Activated T-cell treated with anti-CD3 and anti-CD28 coated beads, Interleukin-2, amount 50 U/mL, for 24 hours (primary cell): ENCODE results near the gene BUD13.
A peak's percentile ranks its signal among the peaks of the same experiment; 100 is the strongest.

ENCODE experiments used
- DNase-seq: peaks from one replicate; pipeline ENCODE4 v3.0.0-alpha.2; 2020
- H3K27ac Mint-ChIP-seq: 2 replicates; pipeline ENCODE4 v1.8.0; 2020; ENCODE audit warnings: mild to moderate bottlenecking, mixed read lengths
- H3K27me3 Mint-ChIP-seq: 2 replicates; pipeline ENCODE4 v1.8.0; 2020; ENCODE audit warnings: mixed read lengths
- H3K36me3 Mint-ChIP-seq: 2 replicates; pipeline ENCODE4 v1.8.0; 2020; ENCODE audit warnings: low read depth, mixed read lengths
- H3K4me1 Mint-ChIP-seq: 2 replicates; pipeline ENCODE4 v1.8.0; 2020; ENCODE audit warnings: low read depth, mixed read lengths
- H3K4me3 Mint-ChIP-seq: 2 replicates; pipeline ENCODE4 v1.8.0; 2020; ENCODE audit warnings: mild to moderate bottlenecking, moderate library complexity, mixed read lengths
- H3K9me3 Mint-ChIP-seq: 2 replicates; pipeline ENCODE4 v1.8.0; 2020; ENCODE audit warnings: mixed read lengths

BUD13 gene

DNA sequence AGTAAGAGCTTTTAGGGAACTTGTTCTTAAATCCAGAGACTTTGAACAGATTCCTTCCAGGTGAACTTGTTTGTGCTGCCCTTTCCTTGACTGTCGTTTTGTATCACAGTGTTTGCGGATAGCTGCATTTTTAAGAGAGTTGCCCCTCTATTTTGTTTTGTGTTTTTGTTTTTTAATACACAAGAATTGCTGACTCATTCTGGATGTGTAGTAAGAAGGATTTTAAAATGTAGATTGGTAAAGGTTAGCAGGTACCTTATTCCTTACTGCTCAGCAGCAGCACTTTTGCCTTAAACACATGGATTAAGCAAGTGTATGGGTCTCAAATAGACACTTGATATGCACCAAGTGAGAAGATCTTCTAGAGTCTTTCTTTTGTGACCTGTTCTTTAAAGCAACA is 27.8 kb upstream of the BUD13 start:
- Mint-ChIP-seq H3K36me3 (no peaks in the 10 kb centered on the region), H3K27ac (no peak overlapping the region), H3K27me3 (peaks cover 9% of the 10 kb centered on the region), H3K9me3 (no peaks in the 10 kb centered on the region), H3K4me3 (no peak overlapping the region), H3K4me1 (peaks cover 5% of the 10 kb centered on the region)
- DNase-seq: no peak

DNA sequence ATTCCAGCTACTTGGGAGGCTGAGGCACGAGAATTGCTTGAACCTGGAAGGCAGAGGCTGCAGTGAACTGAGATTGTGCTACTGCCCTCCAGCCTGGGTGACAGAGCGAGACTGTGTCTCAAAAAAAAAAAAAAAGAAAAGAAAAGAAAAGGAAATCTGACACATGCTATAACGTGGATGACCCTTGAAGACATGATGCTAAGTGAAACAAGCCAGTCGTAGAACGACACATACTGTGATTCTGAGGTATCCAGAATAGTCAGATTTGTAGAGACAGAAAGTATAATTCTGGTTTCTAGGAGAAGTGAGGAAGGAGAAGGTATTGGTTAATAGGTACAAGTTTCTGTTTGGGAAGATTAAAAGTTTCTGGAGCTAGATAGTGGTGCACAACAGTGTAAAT is 25.6 kb upstream of the BUD13 start:
- peaks cover 9% of the 10 kb centered on the region for H3K27me3 Mint-ChIP-seq
- H3K36me3 Mint-ChIP-seq: no peaks in the 10 kb centered on the region
- no peaks in the 10 kb centered on the region for H3K9me3 Mint-ChIP-seq
- H3K27ac Mint-ChIP-seq: no peak overlapping the region
- DNase-seq: no peak
- no peak overlapping the region for H3K4me3 Mint-ChIP-seq
- peaks cover 5% of the 10 kb centered on the region for H3K4me1 Mint-ChIP-seq

DNA sequence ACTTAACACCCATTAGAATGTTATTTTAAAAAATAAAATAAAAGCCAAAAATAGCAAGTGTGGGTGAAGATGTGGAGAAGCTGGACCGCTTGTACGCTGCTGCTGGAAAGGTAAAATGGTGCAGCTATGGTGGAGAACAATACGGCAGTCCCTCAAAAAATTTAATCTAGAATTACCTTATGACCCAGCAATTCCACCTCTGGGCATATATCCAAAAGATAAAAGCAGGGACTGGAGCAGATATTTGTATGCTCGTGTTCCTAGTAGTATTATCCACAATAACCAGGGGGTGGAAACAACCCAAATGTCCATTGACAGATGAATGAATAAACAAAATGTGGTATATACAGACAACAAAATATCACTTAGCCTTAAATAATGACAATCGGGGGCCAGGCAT is 25.0 kb upstream of the BUD13 start:
- no peaks in the 10 kb centered on the region for H3K9me3 Mint-ChIP-seq
- no peak overlapping the region for H3K27ac Mint-ChIP-seq
- H3K4me1 Mint-ChIP-seq: peaks cover 8% of the 10 kb centered on the region
- no peak for DNase-seq
- no peaks in the 10 kb centered on the region for H3K36me3 Mint-ChIP-seq
- peaks cover 9% of the 10 kb centered on the region for H3K27me3 Mint-ChIP-seq
- no peak overlapping the region for H3K4me3 Mint-ChIP-seq

DNA sequence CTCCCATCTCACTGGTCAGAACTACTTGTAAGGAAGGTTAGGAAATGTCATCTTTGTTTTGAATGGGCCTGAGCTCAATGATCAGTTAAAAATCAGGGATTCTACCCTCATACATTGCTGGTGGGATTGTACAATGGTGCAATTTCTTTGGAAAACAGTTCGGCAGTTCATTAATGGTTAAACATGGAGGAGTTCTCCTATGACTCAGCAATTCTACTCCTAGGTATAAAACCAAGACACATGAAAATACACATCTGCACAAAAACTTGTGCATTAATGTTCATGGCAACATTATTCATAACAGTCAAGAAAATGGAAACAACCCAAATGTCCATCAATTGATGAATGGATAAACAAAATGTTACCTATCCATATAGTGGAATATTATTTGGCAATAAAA is 23.8 kb upstream of the BUD13 start:
- H3K4me3 Mint-ChIP-seq: no peak overlapping the region
- no peaks in the 10 kb centered on the region for H3K36me3 Mint-ChIP-seq
- H3K9me3 Mint-ChIP-seq: no peaks in the 10 kb centered on the region
- no peak overlapping the region for H3K27ac Mint-ChIP-seq
- peaks cover 8% of the 10 kb centered on the region for H3K4me1 Mint-ChIP-seq
- no peak for DNase-seq
- peaks cover 9% of the 10 kb centered on the region for H3K27me3 Mint-ChIP-seq

DNA sequence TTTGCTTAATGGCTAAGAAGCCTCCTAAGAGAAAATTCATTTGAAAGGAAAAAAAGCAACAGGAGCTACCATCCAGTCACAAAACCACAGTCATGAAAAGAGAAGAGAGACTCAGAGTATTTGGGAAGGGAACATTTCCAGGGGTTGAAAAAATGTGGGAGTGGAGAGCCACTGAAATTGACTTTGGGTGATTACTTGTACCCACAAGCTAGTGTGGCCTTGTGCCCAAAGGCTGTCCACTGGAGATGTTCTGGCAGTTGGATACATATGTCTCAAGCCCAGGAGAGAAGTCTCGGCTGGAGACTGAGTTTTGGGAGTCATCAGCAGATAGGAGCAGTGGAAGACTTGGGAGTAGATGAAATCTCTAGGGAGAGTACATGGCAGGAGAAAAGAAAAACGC is 22.1 kb upstream of the BUD13 start:
- no peak overlapping the region for H3K4me3 Mint-ChIP-seq
- H3K4me1 Mint-ChIP-seq: peaks cover 16% of the 10 kb centered on the region
- no peaks in the 10 kb centered on the region for H3K36me3 Mint-ChIP-seq
- H3K27me3 Mint-ChIP-seq: peaks cover 3% of the 10 kb centered on the region
- no peak for DNase-seq
- H3K9me3 Mint-ChIP-seq: no peaks in the 10 kb centered on the region
- H3K27ac Mint-ChIP-seq: no peak overlapping the region

DNA sequence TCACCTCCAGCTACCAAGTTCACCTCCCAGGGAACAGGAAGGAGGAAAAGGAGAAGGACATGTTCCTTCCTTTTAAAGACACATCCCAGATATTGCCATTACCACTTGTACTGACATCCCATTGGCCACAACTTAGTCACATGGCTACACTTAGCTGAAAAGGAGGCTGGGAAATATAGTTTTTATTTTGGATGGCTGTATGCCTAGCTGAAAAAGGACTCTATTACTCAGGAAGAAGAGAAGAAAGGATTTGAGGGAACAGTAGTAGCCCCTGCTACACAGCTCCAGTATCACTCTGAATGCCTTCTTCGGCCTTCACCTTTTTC is 20.9 kb upstream of the BUD13 start:
- Mint-ChIP-seq H3K9me3 (no peaks in the 10 kb centered on the region), H3K27me3 (no peaks in the 10 kb centered on the region), H3K27ac (no peak overlapping the region), H3K4me1 (peaks cover 15% of the 10 kb centered on the region), H3K36me3 (no peaks in the 10 kb centered on the region), H3K4me3 (no peak overlapping the region)
- no peak for DNase-seq

DNA sequence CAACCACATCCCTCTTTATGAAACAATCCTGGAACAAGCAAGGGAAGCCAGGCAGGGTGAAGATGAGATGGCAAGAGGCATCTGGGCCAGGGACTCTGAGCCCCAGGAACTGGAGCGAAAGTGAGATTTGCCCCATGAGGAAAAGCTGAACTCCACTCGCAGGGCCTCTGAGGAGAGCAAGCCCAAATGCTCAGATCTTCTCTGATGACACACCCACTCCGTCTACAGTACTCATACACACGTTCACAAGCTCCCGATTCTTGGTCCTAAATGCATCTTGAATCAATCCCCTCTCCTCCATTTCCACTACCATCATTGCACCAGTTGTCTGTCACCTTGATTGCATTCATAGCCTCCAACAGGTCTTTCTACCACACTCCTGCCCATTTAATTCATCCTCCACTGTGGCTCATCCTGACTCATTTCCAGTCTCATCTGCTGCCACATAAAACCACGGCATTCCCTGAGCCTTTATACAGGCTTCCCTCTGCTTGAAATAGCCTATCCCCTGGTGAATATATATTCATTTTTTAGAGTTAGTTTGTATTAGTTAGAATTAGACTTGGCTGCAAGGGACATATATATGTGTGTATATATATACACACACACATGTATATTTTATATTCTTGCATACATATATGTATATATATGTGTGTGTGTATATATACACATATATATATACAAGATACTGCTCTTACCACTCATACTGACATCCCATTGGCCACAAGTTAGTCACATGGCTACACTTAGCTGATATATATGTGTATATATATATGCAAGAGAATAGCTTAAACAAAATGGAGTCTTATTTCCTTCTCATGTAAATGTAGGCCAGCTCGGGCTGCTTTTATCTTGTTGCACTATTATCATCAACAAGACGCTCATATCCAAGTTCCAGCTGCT is 20.3 kb upstream of the BUD13 start:
- no peak overlapping the region for H3K4me3 Mint-ChIP-seq

DNA sequence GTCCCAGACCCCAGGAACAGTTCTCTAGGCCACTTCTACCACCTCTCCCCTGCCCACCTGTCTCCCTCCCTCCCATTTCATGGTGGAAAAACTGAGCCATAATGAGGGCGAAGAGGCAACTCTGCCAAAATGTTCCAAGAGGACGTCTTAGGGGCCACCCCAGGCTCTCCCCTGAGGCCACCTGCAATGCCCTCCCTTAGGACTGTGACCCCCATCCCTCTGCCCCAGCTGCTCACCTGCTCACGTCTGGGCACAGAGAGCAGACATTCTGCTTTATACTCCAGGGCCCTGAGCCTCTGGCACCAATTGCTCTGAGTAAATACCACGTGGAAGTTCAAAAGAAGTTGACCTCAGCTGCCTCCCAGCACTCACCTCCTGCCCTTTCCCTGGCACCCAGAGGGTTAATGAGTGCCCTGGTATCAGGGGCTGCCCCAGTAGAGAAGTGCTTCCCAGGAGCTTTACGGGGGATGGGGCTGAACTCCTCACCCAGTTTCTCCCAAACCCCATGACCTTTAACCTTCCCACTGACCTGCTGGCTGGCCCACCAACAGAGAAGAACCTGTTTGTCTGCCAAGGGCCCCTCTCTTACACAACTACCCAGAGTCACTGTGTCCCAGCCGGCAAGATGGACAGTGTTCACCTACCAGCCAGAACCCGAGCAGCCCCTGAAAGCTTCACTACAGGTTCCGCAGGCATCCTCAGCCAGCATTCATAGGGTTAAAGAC is 19.5 kb upstream of the BUD13 start:
- Mint-ChIP-seq H3K4me3 (no peak overlapping the region), H3K27me3 (no peaks in the 10 kb centered on the region), H3K4me1 (peaks cover 21% of the 10 kb centered on the region), H3K9me3 (no peaks in the 10 kb centered on the region), H3K27ac (no peak overlapping the region), H3K36me3 (peaks cover 4% of the 10 kb centered on the region)
- DNase-seq: no peak

More for the DNA sequence above, 20.3 kb upstream of the BUD13 start:
- no peaks in the 10 kb centered on the region for H3K27me3 Mint-ChIP-seq
- no peak overlapping the region for H3K27ac Mint-ChIP-seq
- H3K9me3 Mint-ChIP-seq: no peaks in the 10 kb centered on the region
- H3K4me1 Mint-ChIP-seq: peaks cover 18% of the 10 kb centered on the region
- DNase-seq: no peak
- H3K36me3 Mint-ChIP-seq: no peaks in the 10 kb centered on the region

DNA sequence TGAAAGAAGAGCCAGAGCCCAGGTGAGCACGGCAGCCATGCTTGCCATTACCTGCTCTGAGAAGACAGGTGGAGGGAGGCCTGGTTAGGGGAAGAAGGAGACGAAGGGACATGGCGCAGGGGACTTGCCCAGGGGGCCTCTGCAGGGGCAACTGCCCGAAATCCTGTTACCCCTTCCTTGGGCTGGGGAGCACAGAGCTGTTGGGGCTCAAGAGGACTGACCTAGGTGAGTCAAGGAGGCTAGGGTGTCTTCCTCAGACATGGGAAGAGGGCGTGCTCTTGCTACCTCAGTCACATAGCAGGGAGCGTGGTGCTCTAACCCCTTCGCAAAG is 19.0 kb upstream of the BUD13 start, which contains the start of gene APOA5:
Gene APOA5 (minus strand): TSS at position 67 of the 331 bp plus-strand sequence. CDS start 19 bp downstream, at position 48.
- Mint-ChIP-seq H3K9me3 (no peaks in the 10 kb centered on the region), H3K27me3 (no peaks in the 10 kb centered on the region)

DNA sequence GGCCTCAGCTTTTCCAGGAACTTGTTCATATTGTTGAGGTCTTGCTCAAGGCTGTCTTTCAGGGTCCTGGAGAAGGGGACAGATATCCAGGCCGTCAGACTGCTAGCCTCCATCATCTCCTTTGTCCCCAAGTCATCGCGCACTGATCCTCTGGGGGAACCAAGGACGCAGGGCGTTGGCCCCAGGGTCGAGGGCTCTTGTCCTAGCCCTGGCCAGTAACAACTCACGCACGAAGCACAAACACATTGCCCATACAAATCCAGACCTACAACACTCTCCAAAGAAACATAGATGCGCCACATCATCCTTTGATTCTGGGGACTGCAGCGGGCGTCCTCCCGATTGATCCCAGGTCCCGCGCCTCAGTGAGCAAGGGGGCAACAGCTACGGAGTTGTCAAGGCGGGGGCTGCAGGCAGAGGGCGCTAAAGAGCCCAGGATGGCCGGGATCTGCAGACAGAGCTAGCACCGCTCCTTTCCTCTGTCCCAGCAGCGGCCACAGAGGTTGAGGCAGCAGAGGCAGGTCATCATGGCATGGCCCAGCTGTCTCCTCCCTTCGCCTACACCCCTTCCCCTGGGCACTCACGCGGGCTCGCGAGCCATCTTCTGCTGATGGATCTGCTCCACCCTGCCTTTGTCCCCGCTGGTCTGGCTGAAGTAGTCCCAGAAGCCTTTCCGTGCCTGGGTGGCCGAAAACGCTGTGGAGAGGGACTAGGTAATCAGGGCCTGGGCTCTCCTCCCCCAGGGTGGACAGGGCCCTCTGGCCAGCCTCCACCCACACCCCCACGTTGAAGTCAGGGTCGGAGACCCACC is 18.4 kb upstream of the BUD13 start:
- Mint-ChIP-seq H3K4me3 (no peak overlapping the region), H3K4me1 (peaks cover 31% of the 10 kb centered on the region), H3K36me3 (peaks cover 15% of the 10 kb centered on the region), H3K9me3 (no peaks in the 10 kb centered on the region), H3K27ac (no peak overlapping the region), H3K27me3 (no peaks in the 10 kb centered on the region)
- DNase-seq: peak; percentile 87

More for the DNA sequence above, 19.0 kb upstream of the BUD13 start, which contains the start of gene APOA5:
- H3K27ac Mint-ChIP-seq: no peak within 1 kb of the TSS
- peaks cover 9% of the 10 kb centered on the region for H3K36me3 Mint-ChIP-seq
- DNase-seq: no peak
- no peak within 1 kb of the TSS for H3K4me3 Mint-ChIP-seq
- peaks cover 25% of the 10 kb centered on the region for H3K4me1 Mint-ChIP-seq

DNA sequence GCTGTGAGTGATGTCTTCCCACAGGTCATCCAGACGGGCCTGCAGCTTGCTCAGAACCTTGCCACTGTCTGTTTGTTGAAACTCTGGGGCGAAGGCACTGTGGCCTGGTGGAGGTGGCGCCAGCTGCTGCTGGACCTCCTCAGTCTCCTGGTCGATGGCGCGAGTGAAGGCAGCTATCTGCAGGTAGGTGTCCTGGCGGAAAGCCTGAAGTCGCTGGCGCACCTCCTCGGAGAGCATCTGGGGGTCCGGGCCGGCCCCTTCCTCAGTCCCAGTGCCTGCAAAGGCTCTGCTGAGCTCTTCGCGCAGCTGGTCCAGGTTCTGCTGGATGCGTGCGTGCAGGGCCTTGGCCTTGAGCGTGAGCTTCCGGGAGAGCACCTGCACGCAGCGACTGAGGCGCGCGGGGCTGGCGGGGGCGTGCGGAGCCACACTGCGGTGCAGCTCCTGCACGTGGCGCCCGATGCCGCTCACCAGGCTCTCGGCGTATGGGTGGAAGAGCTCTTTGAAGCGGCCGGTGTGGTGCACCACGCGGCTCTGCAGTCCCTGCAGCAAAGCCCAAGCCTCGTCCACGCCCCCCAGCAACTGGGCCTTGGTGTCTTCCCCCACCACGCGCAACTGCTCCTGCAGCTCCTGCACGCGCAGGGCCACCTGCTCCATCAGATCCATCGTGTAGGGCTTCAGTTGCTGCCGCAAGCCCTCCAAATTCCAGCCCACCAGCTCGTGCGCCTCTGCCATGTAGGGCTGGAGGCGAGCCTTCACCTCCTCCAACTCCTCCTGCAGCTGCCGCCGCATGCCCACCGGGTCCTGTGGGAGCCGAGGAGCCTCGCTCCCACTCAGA is 17.6 kb upstream of the BUD13 start:
- Mint-ChIP-seq H3K27me3 (no peaks in the 10 kb centered on the region), H3K4me1 (peaks cover 39% of the 10 kb centered on the region), H3K27ac (no peak overlapping the region), H3K9me3 (no peaks in the 10 kb centered on the region), H3K36me3 (peaks cover 23% of the 10 kb centered on the region), H3K4me3 (no peak overlapping the region)
- DNase-seq: no peak

DNA sequence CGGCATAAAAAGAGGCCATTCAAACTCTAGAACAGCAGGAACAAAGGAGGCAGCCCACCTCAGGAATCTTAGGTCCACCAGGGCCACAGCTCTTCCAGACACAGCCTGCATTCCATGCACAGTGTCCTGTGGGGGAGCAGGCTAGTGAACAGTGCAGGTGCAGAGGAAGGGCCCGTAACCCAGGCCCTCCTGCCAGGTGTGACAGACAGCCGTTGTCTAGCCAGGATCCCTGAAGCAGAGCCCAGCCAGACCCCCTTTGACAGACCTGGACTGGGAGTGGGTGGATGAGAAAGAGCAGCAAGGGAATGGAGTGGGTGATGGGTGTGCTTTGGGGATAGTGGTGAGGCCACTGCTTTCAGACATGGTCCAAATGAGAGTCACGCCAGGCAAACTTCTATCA is 16.2 kb upstream of the BUD13 start:
- no peak overlapping the region for H3K4me3 Mint-ChIP-seq
- no peak for DNase-seq
- peaks cover 53% of the 10 kb centered on the region for H3K4me1 Mint-ChIP-seq
- no peaks in the 10 kb centered on the region for H3K9me3 Mint-ChIP-seq
- H3K27me3 Mint-ChIP-seq: no peaks in the 10 kb centered on the region
- H3K36me3 Mint-ChIP-seq: peaks cover 37% of the 10 kb centered on the region
- H3K27ac Mint-ChIP-seq: no peak overlapping the region

DNA sequence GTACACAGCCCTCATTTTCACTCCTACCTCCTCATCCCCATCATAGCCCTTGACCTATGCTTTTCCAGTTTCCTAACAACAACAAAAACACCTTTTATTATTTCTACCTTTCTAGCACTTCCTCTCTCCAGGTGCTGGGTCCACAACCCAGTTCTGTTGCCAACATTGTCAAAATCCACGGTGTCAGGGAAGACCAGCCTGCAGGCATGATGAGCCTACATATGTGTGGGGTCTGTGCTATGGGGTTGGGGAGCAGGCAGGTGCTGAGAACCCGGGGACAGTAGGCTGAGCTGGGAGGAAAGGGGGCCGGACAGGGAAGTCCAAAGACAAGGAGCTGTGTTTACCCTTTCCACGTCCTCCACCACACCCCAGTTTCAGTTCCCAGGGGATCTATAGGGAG is 15.7 kb upstream of the BUD13 start:
- H3K27me3 Mint-ChIP-seq: no peaks in the 10 kb centered on the region
- peak overlapping the region; percentile 94 for H3K27ac Mint-ChIP-seq
- DNase-seq: no peak
- H3K36me3 Mint-ChIP-seq: peaks cover 42% of the 10 kb centered on the region
- peaks cover 56% of the 10 kb centered on the region for H3K4me1 Mint-ChIP-seq
- H3K4me3 Mint-ChIP-seq: peak overlapping the region; percentile 95
- no peaks in the 10 kb centered on the region for H3K9me3 Mint-ChIP-seq
